NCI-H2196 treated with DMSO at 0.1 percent for 48 hours (cell line): Measurements from ENCODE around the gene BBX.

Source experiments
- DNase-seq: peaks from one replicate; lab custom pipeline; 2025; ENCODE audit not compliant: unreplicated experiment; lab: John Stamatoyannopoulos, UW

BBX gene

GRCh38 chr3:107598926-107599771 is 76.4 kb downstream of the BBX start:
- DNase-seq: no peak

GRCh38 chr3:107599772-107600145 is 77.0 kb downstream of the BBX start:
- DNase-seq: no peak

GRCh38 chr3:107600780-107601179 is 78.0 kb downstream of the BBX start:
- DNase-seq: no peak

- DNase-seq: no peak
These were observed 81.5 kb downstream of the BBX start for GRCh38 chr3:107604057-107604822.

GRCh38 chr3:107611775-107612469 is 89.2 kb downstream of the BBX start:
- DNase-seq: no peak

GRCh38 chr3:107612664-107613084 is 89.9 kb downstream of the BBX start:
- no peak for DNase-seq

- DNase-seq: no peak
These were observed 96.8 kb downstream of the BBX start for GRCh38 chr3:107619549-107619948.

GRCh38 chr3:107620534-107620933 is 97.8 kb downstream of the BBX start:
- no peak for DNase-seq

GRCh38 chr3:107621465-107621864 is 98.7 kb downstream of the BBX start:
- no peak for DNase-seq

GRCh38 chr3:107627962-107628542 is 105.3 kb downstream of the BBX start:
- DNase-seq: no peak

- no peak for DNase-seq
These were observed 106.8 kb downstream of the BBX start for GRCh38 chr3:107629566-107629965.

- no peak for DNase-seq
These were observed 108.0 kb downstream of the BBX start for GRCh38 chr3:107630779-107631178.

- no peak for DNase-seq
These were observed 109.8 kb downstream of the BBX start for GRCh38 chr3:107632576-107632975.

GRCh38 chr3:107633327-107634098 is 110.8 kb downstream of the BBX start:
- no peak for DNase-seq

GRCh38 chr3:107634099-107634489 is 111.3 kb downstream of the BBX start:
- DNase-seq: no peak

- no peak for DNase-seq
These were observed 114.8 kb downstream of the BBX start for GRCh38 chr3:107637416-107638183.

- no peak for DNase-seq
These were observed 119.0 kb downstream of the BBX start for GRCh38 chr3:107641572-107642307.

GRCh38 chr3:107643038-107643883 is 120.5 kb downstream of the BBX start:
- no peak for DNase-seq
